Measurements from ENCODE around the gene TMC3.

Gene TMC3

GRCh38 chr15:81297603-81298575 lies 76.1 kb downstream of the TMC3 start:
- DNase-seq (ENCODE audit: low spot score) = no peak

GRCh38 chr15:81297147-81297572 lies 76.9 kb downstream of the TMC3 start:
- peak; percentile 67 for DNase-seq (ENCODE audit: low spot score)

GRCh38 chr15:81296673-81297072 lies 77.3 kb downstream of the TMC3 start:
- no peak for DNase-seq (ENCODE audit: low spot score)

GRCh38 chr15:81296186-81296585 lies 77.8 kb downstream of the TMC3 start:
- DNase-seq (ENCODE audit: low spot score) = no peak

- DNase-seq (ENCODE audit: low spot score) = no peak
These were observed 78.4 kb downstream of the TMC3 start for GRCh38 chr15:81295486-81296121.

GRCh38 chr15:81294516-81294880 lies 79.5 kb downstream of the TMC3 start:
- no peak for DNase-seq (ENCODE audit: low spot score)

GRCh38 chr15:81293728-81294515 lies 80.1 kb downstream of the TMC3 start:
- no peak for DNase-seq (ENCODE audit: low spot score)

GRCh38 chr15:81292523-81293001 lies 81.5 kb downstream of the TMC3 start:
- no peak for DNase-seq (ENCODE audit: low spot score)

- DNase-seq (ENCODE audit: low spot score) = no peak
These were observed 82.0 kb downstream of the TMC3 start for GRCh38 chr15:81291916-81292522.

- DNase-seq (ENCODE audit: low spot score) = no peak
These were observed 84.1 kb downstream of the TMC3 start for GRCh38 chr15:81289910-81290309.

GRCh38 chr15:81288616-81289015 lies 85.4 kb downstream of the TMC3 start:
- no peak for DNase-seq (ENCODE audit: low spot score)

- DNase-seq (ENCODE audit: low spot score) = no peak
These were observed 86.0 kb downstream of the TMC3 start for GRCh38 chr15:81288040-81288439.

GRCh38 chr15:81286621-81287121 lies 87.3 kb downstream of the TMC3 start:
- no peak for DNase-seq (ENCODE audit: low spot score)

GRCh38 chr15:81285461-81285860 lies 88.6 kb downstream of the TMC3 start:
- DNase-seq (ENCODE audit: low spot score) = no peak

- no peak for DNase-seq (ENCODE audit: low spot score)
These were observed 89.6 kb downstream of the TMC3 start for GRCh38 chr15:81284256-81285031.

- DNase-seq (ENCODE audit: low spot score) = no peak
These were observed 91.1 kb downstream of the TMC3 start for GRCh38 chr15:81282911-81283310.

- no peak for DNase-seq (ENCODE audit: low spot score)
These were observed 91.5 kb downstream of the TMC3 start for GRCh38 chr15:81282606-81282895.

GRCh38 chr15:81281766-81282605 lies 92.0 kb downstream of the TMC3 start:
- DNase-seq (ENCODE audit: low spot score) = no peak

- DNase-seq (ENCODE audit: low spot score) = no peak
These were observed 92.6 kb downstream of the TMC3 start for GRCh38 chr15:81281456-81281735.
